Dendritic cell treated with granulocyte-macrophage colony-stimulating factor and Interleukin-4, amounts not matched to agents 40 ng/mL and 50 ng/mL, for 4 days (primary cell): ENCODE data around the gene PLCH1.

Experiments used
- H3K27ac Mint-ChIP-seq: one replicate; pipeline ENCODE4 v1.8.0; 2022; ENCODE audit warnings: mild to moderate bottlenecking, mixed read lengths
- H3K27me3 Mint-ChIP-seq: one replicate; pipeline ENCODE4 v1.8.0; 2022; ENCODE audit warnings: mild to moderate bottlenecking, mixed read lengths
- H3K36me3 Mint-ChIP-seq: one replicate; pipeline ENCODE4 v1.8.0; 2022; ENCODE audit warnings: low read depth, mixed read lengths
- H3K4me1 Mint-ChIP-seq: one replicate; pipeline ENCODE4 v1.8.0; 2022; ENCODE audit warnings: low read depth, mixed read lengths
- H3K4me3 Mint-ChIP-seq: one replicate; pipeline ENCODE4 v1.8.0; 2022; ENCODE audit warnings: mild to moderate bottlenecking, moderate library complexity, mixed read lengths
- H3K9me3 Mint-ChIP-seq: one replicate; pipeline ENCODE4 v1.8.0; 2022; ENCODE audit warnings: mixed read lengths
- intact Hi-C: fragments of 100-400 bp; cut with micrococcal nuclease; formaldehyde crosslinking; loops from one replicate; pipeline ENCODE4 v1.15.0; 2022

The PLCH1 gene

DNA sequence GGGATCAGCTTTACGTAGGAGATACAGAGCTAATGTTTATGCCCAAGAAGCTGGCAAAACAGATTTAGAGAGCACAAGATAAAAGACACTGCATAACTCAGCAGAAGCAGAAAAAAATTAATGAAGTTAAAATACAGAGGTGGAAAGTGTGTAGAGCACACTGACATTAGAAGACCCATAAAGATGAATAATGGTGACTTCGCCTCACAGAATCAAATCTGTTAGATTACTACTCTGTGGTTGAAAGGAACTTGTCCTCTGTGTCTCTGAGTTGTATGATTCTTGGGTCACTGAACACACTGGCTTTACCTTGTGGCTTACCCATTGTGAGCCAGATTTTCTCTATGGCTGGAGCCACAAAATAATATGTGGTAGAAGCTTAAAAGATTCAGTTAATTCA lies 224.4 kb downstream of the PLCH1 start:
- no peaks in the 10 kb centered on the region for H3K27me3 Mint-ChIP-seq
- no peak overlapping the region for H3K4me3 Mint-ChIP-seq
- no peaks in the 10 kb centered on the region for H3K36me3 Mint-ChIP-seq
- no peaks in the 10 kb centered on the region for H3K4me1 Mint-ChIP-seq
- intact Hi-C loops, result no loop called here
- H3K27ac Mint-ChIP-seq, result no peak overlapping the region
- no peaks in the 10 kb centered on the region for H3K9me3 Mint-ChIP-seq

DNA sequence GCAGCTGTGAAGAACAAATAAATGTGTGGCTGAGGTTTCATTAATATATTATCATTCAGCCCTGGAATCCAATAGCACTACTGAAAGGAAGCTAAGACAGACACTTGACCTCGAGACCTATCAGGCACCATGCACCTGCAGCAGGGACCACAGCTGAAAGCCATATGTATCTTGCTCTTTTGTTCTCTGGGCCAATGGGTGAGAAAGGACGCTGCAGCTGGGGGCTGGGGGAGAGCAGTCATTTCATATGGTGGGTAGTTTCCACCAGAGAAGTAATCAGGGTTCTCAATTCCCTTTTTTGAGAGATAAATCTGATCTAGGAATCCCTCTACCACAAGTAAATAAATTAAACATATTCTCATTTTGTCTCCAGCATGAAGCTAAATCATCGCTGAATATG lies 225.8 kb downstream of the PLCH1 start:
- Mint-ChIP-seq H3K4me1 (no peaks in the 10 kb centered on the region), H3K27me3 (no peaks in the 10 kb centered on the region), H3K36me3 (no peaks in the 10 kb centered on the region), H3K9me3 (no peaks in the 10 kb centered on the region), H3K4me3 (no peak overlapping the region), H3K27ac (no peak overlapping the region)
- intact Hi-C loops, result no loop called here

DNA sequence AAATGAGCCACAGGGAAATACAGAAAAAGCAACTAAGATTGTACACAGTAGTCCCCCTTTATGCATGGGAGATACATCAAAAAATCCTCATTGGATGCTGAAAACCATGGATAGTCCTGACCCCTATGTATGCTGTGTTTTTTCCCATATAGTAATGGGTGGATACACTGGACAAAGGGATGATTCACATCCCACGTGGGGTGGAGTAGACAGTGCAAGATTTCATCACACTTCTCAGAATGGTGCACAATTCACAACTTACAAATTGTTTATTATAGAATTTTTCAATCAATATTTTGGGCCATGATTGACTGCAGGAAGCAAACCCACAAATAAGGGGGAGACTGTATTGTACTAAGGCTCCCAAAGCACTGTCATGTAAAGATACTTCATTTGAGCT lies 227.0 kb downstream of the PLCH1 start:
- H3K9me3 Mint-ChIP-seq, result peaks cover 2% of the 10 kb centered on the region
- no peak overlapping the region for H3K27ac Mint-ChIP-seq
- no peak overlapping the region for H3K4me3 Mint-ChIP-seq
- H3K27me3 Mint-ChIP-seq, result no peaks in the 10 kb centered on the region
- intact Hi-C loops, result no loop called here
- no peaks in the 10 kb centered on the region for H3K36me3 Mint-ChIP-seq
- H3K4me1 Mint-ChIP-seq, result no peaks in the 10 kb centered on the region

DNA sequence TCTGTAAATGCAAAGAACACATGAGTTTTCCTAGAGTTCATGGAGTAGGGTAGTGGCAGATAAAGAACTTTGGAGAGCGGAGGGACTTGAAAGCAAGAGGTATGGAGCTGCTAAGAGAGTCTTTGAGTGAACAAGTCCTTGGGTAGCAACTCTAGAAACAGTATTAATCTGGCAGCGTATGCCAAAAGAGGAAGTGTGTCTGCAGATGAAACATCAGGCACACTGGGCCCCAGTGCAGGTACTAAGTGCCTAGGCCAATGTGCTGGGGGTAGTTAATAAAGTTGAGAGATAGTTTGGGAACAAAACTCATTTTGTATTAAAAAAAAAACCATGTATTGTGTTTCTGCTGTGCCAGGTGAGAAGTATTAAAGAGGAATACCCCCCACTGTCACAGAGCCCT lies 228.4 kb downstream of the PLCH1 start:
- H3K36me3 Mint-ChIP-seq, result no peaks in the 10 kb centered on the region
- H3K4me1 Mint-ChIP-seq, result no peaks in the 10 kb centered on the region
- no peak overlapping the region for H3K4me3 Mint-ChIP-seq
- no peak overlapping the region for H3K27ac Mint-ChIP-seq
- intact Hi-C loops, result no loop called here
- H3K9me3 Mint-ChIP-seq, result peaks cover 15% of the 10 kb centered on the region
- no peaks in the 10 kb centered on the region for H3K27me3 Mint-ChIP-seq

DNA sequence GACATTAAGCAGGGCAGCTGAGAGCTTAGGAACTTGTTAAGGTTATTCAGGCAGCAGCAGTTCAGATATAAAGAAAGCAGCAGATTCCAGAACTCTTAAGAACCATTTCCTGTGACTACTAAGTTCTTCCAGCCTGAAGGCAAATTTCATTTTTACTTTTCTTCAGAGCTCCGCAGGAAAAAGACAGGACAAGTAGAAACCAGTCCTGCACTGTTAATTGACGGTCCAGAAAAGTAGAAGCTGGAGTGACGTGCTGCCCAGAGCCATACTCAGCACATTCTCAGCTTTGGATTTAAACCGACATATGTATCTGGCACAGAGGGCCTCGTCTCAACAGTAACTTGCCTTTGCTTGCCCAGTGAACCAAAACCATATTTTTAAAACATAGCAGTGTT lies 232.0 kb downstream of the PLCH1 start:
- no peaks in the 10 kb centered on the region for H3K36me3 Mint-ChIP-seq
- no peak overlapping the region for H3K4me3 Mint-ChIP-seq
- no peaks in the 10 kb centered on the region for H3K27me3 Mint-ChIP-seq
- H3K9me3 Mint-ChIP-seq, result peaks cover 15% of the 10 kb centered on the region
- H3K4me1 Mint-ChIP-seq, result no peaks in the 10 kb centered on the region
- intact Hi-C loops, result no loop called here
- no peak overlapping the region for H3K27ac Mint-ChIP-seq

DNA sequence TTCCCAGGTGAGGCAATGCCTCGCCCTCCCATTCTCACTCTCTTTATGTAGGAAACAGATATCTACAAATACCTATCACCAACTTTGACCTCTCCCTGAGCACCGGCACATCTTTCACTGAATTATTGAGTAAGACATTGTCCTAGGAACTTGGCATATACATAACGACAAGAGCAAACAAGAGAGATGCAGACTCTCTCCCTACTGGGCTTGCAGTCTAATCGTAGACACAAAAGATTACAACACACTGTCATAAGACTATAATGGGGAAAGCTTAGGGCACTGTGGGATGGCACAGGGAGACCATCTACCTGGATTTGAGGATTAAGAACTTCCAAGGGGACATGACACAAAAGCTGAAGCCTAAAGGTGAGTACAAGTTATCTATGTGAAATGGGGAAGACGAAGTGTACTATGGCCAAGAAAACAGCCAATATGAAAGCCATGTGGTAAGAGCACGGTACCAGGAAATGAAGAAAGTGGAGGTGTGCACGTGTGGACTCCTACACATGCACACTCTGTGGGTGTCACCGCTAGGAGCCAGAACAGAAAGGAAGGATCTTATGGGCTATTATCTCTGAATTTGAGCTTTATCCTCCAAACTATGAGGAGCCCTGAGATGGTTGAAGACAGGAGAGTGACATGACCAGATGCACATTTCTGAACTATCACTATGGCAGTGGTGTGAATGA lies 232.6 kb downstream of the PLCH1 start:
- no peaks in the 10 kb centered on the region for H3K36me3 Mint-ChIP-seq
- H3K4me3 Mint-ChIP-seq, result no peak overlapping the region
- H3K27ac Mint-ChIP-seq, result no peak overlapping the region
- H3K4me1 Mint-ChIP-seq, result no peaks in the 10 kb centered on the region
- H3K9me3 Mint-ChIP-seq, result peaks cover 15% of the 10 kb centered on the region
- no peaks in the 10 kb centered on the region for H3K27me3 Mint-ChIP-seq
- intact Hi-C loops, result no loop called here

DNA sequence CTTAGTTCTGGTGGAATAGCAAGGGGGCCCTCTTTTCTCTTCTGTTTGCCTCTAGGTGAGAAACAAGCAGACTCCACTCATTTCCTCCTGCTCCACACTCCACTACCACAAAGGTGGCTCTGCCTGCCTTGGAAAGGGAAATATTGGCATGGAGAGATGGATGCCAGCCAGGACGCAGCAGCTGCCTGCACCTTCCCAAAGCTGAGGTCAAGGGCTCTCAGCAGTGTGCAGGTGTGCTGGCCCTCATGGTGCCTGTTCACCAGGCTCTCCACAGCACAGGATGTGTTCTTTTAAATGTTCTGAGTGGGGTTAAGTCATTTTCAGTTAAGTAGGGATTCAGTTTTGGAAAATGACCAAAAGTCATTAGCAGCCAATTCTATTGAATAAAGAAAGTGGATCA lies 240.2 kb downstream of the PLCH1 start:
- Mint-ChIP-seq H3K27me3 (no peaks in the 10 kb centered on the region), H3K4me1 (no peaks in the 10 kb centered on the region), H3K27ac (no peak overlapping the region), H3K36me3 (no peaks in the 10 kb centered on the region), H3K9me3 (no peaks in the 10 kb centered on the region), H3K4me3 (no peak overlapping the region)
- intact Hi-C loops, result no loop called here

DNA sequence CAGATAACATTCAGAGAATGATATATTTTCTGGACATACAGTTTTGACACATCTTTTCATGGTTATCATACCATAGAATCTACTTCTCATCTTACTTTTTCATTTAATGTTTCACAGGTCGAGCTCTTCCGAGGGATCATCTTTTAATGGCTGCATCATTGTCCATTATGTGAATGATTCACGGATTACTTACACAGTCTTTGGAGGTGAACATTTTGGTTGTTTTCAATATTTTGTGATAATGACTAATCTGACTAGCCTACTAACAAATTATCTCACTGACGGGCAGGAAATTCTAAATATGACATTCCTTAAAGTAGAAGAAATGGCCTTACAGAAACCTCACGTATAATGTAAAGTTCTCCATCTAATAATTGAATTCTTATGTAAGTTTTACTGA lies 242.2 kb downstream of the PLCH1 start:
- H3K36me3 Mint-ChIP-seq, result no peaks in the 10 kb centered on the region
- no peak overlapping the region for H3K27ac Mint-ChIP-seq
- H3K27me3 Mint-ChIP-seq, result no peaks in the 10 kb centered on the region
- H3K4me3 Mint-ChIP-seq, result no peak overlapping the region
- intact Hi-C loops, result no loop called here
- H3K9me3 Mint-ChIP-seq, result no peaks in the 10 kb centered on the region
- H3K4me1 Mint-ChIP-seq, result no peaks in the 10 kb centered on the region

DNA sequence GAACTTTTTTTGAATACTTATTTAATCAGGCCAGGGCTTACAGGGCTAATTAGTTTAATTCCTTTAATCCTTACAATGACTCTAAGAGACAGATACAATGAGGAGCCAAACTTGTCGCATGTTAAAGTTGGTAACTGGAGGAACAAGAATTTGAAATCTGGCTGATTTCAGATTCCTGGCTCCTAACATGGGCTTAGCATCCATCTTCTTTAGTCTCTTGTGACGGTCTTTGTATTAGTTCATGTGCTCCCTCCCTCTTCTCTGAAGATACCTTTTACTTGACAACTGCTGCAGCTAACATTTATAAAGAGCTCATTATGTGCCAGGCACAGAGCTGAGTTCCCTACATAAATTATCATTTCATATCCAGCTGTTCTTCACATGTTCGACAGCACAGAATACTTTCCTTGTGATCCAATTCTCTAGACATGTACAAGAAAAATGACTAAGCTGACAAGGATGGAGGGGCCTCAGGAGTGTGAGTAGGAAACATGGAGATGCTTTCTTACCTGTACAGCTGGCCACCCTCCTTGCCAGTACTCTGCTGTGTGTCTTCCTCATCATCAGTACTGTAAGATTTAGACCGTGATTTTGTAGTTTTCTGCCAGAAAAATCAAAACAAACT lies 244.6 kb downstream of the PLCH1 start:
- H3K36me3 Mint-ChIP-seq, result no peaks in the 10 kb centered on the region
- intact Hi-C loops, result no loop called here

DNA sequence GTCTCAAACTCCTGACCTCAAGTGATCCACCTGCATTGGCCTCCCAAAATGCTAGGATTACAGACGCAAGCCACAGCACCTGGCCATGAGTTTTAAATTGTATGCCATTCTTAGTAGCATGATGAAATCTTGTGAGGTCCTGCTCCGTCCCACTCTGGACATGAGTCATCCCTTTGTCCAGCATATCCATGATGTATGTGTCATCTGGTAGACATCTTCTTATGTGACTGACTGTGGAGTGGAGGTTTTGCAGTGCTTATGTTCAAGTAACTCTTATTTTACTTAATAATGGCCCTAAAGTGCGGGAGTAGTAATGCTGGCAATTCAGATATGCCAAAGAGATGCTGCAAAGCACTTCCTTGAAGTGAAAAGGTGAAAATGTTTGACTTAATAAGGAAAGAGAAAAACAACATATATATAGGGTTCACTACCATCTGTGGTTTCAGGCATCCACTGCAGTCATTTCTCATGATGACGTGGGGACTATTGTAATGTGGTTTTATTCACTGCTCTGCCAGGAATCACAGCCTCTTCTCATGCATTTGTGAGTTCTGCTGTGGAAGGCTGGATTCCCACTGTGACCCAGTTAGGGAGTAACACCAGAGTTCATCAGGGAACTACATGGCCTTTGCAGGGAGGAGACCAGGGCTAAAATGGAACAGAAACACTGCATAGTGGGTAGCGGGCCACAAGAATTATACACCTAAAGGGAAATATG lies 246.8 kb downstream of the PLCH1 start:
- Mint-ChIP-seq H3K4me3 (no peak overlapping the region), H3K27ac (no peak overlapping the region), H3K9me3 (no peaks in the 10 kb centered on the region), H3K4me1 (peaks cover 9% of the 10 kb centered on the region), H3K36me3 (no peaks in the 10 kb centered on the region), H3K27me3 (no peaks in the 10 kb centered on the region)
- intact Hi-C loops, result no loop called here

More for the DNA sequence above, 244.6 kb downstream of the PLCH1 start:
- no peaks in the 10 kb centered on the region for H3K27me3 Mint-ChIP-seq
- H3K4me1 Mint-ChIP-seq, result no peaks in the 10 kb centered on the region
- no peak overlapping the region for H3K4me3 Mint-ChIP-seq
- no peaks in the 10 kb centered on the region for H3K9me3 Mint-ChIP-seq
- H3K27ac Mint-ChIP-seq, result no peak overlapping the region

DNA sequence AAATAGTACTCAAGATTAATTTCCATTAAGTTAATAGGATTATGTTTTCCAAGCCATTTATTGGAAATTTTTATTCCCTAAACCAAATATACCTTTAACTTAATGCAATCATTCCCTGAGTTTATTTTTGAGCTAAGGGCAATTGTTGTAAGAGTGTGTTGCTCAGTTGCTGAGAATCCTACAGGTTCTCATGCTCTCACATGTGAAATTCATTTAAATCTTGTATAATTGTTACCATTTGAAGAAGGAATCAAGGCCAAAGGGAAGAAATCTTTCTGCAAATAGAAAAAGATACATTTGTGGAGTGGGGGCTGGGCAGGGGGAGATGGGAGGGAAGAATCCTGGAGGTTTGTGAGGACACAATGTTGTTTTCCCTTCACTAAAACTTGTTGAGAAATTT lies 248.7 kb downstream of the PLCH1 start:
- intact Hi-C loops, result no loop called here
- no peaks in the 10 kb centered on the region for H3K27me3 Mint-ChIP-seq
- H3K4me3 Mint-ChIP-seq, result no peak overlapping the region
- H3K4me1 Mint-ChIP-seq, result peaks cover 9% of the 10 kb centered on the region
- no peak overlapping the region for H3K27ac Mint-ChIP-seq
- H3K9me3 Mint-ChIP-seq, result no peaks in the 10 kb centered on the region
- H3K36me3 Mint-ChIP-seq, result no peaks in the 10 kb centered on the region

DNA sequence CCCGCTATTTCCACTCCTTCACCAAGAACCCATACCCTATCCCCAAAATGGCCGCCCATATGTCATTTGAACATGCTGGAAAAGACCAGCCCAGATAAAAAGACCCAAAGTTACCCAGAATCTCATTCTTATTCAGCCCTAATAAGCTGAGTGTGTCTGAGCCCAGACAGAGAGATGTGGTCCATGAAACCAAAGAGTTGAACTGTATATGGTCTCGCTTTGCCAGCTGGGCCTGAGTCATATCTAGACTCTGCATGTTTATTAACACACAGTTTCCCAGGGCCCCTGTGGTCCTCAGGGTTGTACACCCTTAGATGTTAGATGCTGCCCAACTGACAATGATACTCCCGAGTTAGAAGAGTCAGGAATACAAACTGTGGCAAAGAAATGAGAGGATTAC lies 249.5 kb downstream of the PLCH1 start:
- Mint-ChIP-seq H3K4me1 (peaks cover 9% of the 10 kb centered on the region), H3K27me3 (no peaks in the 10 kb centered on the region), H3K36me3 (no peaks in the 10 kb centered on the region), H3K27ac (no peak overlapping the region), H3K4me3 (no peak overlapping the region), H3K9me3 (no peaks in the 10 kb centered on the region)
- intact Hi-C loops, result no loop called here

DNA sequence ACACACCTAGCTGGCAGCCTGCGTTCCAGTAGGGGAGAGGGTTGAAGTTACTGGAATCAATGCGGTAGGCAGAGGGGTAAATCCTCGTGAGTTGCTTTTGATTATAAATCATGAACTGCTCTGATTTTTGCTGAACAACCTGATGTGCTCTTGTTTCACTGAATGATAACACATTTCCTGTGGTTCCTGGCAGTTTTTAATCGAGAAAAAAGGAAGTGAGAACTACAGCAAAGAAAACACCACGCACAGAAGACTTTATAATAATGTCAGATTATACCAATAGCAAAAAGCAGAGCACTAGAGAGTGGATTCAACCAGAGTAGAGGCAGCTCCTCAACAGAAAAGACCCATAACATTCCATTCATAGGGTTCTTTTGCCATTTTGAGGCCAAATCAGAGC lies 250.5 kb downstream of the PLCH1 start:
- no peaks in the 10 kb centered on the region for H3K36me3 Mint-ChIP-seq
- H3K4me3 Mint-ChIP-seq, result no peak overlapping the region
- H3K9me3 Mint-ChIP-seq, result no peaks in the 10 kb centered on the region
- intact Hi-C loops, result no loop called here
- no peak overlapping the region for H3K27ac Mint-ChIP-seq
- H3K4me1 Mint-ChIP-seq, result peaks cover 9% of the 10 kb centered on the region
- H3K27me3 Mint-ChIP-seq, result no peaks in the 10 kb centered on the region

DNA sequence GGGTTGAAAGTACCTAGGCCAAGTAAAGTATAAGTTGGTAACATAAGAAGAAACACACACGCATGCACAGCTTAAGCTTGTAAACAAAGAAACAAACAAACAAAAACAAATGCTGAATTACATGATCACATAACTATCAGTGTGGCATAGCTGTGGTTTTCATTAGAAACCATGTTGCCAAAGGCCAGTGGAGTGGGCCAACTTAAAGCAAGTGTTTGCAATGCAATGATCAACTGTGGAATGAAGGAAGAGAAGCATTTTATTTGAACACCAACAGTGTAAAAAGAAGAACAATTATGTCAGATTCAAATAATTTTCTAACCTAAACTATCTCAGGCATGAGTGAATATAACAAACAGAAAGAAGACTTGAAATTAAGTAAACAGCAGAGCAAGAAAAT lies 252.0 kb downstream of the PLCH1 start:
- Mint-ChIP-seq H3K4me3 (no peak overlapping the region), H3K27ac (no peak overlapping the region), H3K9me3 (no peaks in the 10 kb centered on the region), H3K36me3 (no peaks in the 10 kb centered on the region), H3K4me1 (peaks cover 9% of the 10 kb centered on the region), H3K27me3 (no peaks in the 10 kb centered on the region)
- intact Hi-C loops, result no loop called here
